GM12873 (cell line): ENCODE measurements around the gene TMCO4.
A peak's percentile ranks its signal among the peaks of the same experiment; 100 is the strongest.

Experiments used
- CTCF ChIP-seq: IDR thresholded peaks from 2 replicates; pipeline ENCODE4 v1.5.1; 2012; ENCODE audit warnings: low read depth, mild to moderate bottlenecking, moderate library complexity, low read length, control low read depth; ENCODE audit not compliant: insufficient read depth; ENCODE audit errors: missing control alignments

Gene TMCO4

GRCh38 chr1:19815801-19816736 is 16.4 kb upstream of the TMCO4 start:
- TF ChIP-seq CTCF = no peak

- no peak for TF ChIP-seq CTCF
Observed at GRCh38 chr1:19814681-19815503, 15.2 kb upstream of the TMCO4 start, which contains the start of gene RNF186. TSS of gene RNF186 (minus strand) at chr1:19815283. CDS start at chr1:19815101, 182 bp downstream.

GRCh38 chr1:19814244-19814661 is 14.5 kb upstream of the TMCO4 start:
- no peak for TF ChIP-seq CTCF

- TF ChIP-seq CTCF = no peak
Observed at GRCh38 chr1:19813643-19813960, 13.9 kb upstream of the TMCO4 start.

- TF ChIP-seq CTCF = no peak
Observed at GRCh38 chr1:19812875-19813642, 13.3 kb upstream of the TMCO4 start.

GRCh38 chr1:19811206-19811851 is 11.6 kb upstream of the TMCO4 start:
- peak; percentile 79 for TF ChIP-seq CTCF
